HepG2 (cell line): ENCODE data around the gene CBX7. TPM values are rescaled to one million over a fixed set of nuclear protein-coding genes. Genes with fewer than 3 reads are reported as not detected.
A peak's percentile ranks its signal among the peaks of the same experiment; 100 is the strongest.

Experiments used
- ATAC-seq: fragments of 200-7000 bp; cut with Tn5 transposase; 3 replicates; pipeline ENCODE4 v1.9.1; 2020; ENCODE audit warnings: mild to moderate bottlenecking, moderate library complexity
- BruUV-seq: library from RNA; stranded (reverse); fragments of 400-500 nt; replicated peaks from 2 replicates; lab custom pipeline; 2021; lab: Mats Ljungman, UMichigan
- CTCF ChIA-PET: fragments of 300-600 bp; formaldehyde crosslinking; extraction: SDS; loops from one replicate; lab custom pipeline; 2021; ENCODE audit warnings: low total read pairs, inconsistent platforms, low intra/inter-chr PET ratio; lab: Yijun Ruan, JAX
- POLR2A ChIA-PET: fragments of 350-600 bp; sonication (Branson Sonifier 250); formaldehyde crosslinking; loops from one replicate; lab custom pipeline; 2020; ENCODE audit warnings: antibody characterized with exemption, inconsistent platforms; lab: Yijun Ruan, JAX
- DNase-seq: peaks from one replicate; pipeline ENCODE4 v3.0.0-alpha.2; 2015; ENCODE audit warnings: low spot score
- FAIRE-seq: peaks from 3 replicates; lab custom pipeline; 2011; peaks lifted over from hg19 to GRCh38; lab: Jason Lieb, UNC
- H2AFZ ChIP-seq: one replicate; pipeline ENCODE4 v1.6.1; 2011; ENCODE audit warnings: low read length, inconsistent platforms
- H3K27ac ChIP-seq: fragments of 300-600 bp; 3 replicates; pipeline ENCODE4 v1.8.0; 2011; ENCODE audit warnings: mixed run types, mild to moderate bottlenecking, mixed read lengths, low read length, inconsistent platforms; ENCODE audit not compliant: insufficient read depth; ENCODE audit errors: extremely low read length
- H3K27me3 ChIP-seq, 2 experiments: fragments of 200-600 bp in 1 of 2; 2 replicates in 1 of 2; 3 replicates in 1 of 2; pipeline versions ENCODE4 v1.6.0 to v1.8.0; 2011; ENCODE audit warnings: low read length in 2 of 2, mild to moderate bottlenecking in 2 of 2, moderate library complexity in 2 of 2, inconsistent platforms in 1 of 2; ENCODE audit not compliant: insufficient read depth in 2 of 2, control insufficient read depth in 1 of 2
- H3K36me3 ChIP-seq, 2 experiments: fragments of 200-600 bp in 1 of 2; replicated peaks in 1 of 2; 2 replicates in 1 of 2; 3 replicates in 1 of 2; pipeline versions ENCODE4 v1.5.1 to v1.8.0; 2011; ENCODE audit warnings: low read length in 2 of 2, inconsistent platforms in 1 of 2; ENCODE audit not compliant: insufficient read depth in 2 of 2, control insufficient read depth in 1 of 2
- H3K4me1 ChIP-seq: 2 replicates; pipeline ENCODE4 v1.5.1; 2012; ENCODE audit warnings: low read length, inconsistent platforms; ENCODE audit not compliant: insufficient read depth
- H3K4me2 ChIP-seq: 2 replicates; pipeline ENCODE4 v1.6.0; 2011; ENCODE audit warnings: low read depth, low read length, inconsistent platforms
- H3K4me3 ChIP-seq, 3 experiments: fragments of 200-600 bp in 1 of 3; sonication (generic), shearing (Covaris generic) in 1 of 3; replicated peaks in 1 of 3; 2 replicates each; pipeline ENCODE4 v1.5.1; 2011 to 2016; ENCODE audit warnings: low read length in 3 of 3, inconsistent platforms in 2 of 3, low read depth in 2 of 3, mild to moderate bottlenecking in 2 of 3, control low read depth in 1 of 3, mixed read lengths in 1 of 3; ENCODE audit not compliant: insufficient read depth in 1 of 3
- H3K79me2 ChIP-seq: one replicate; pipeline ENCODE4 v1.6.1; 2011; ENCODE audit warnings: low read length, inconsistent platforms; ENCODE audit not compliant: insufficient read depth
- H3K9ac ChIP-seq: 2 replicates; pipeline ENCODE4 v1.6.0; 2011; ENCODE audit warnings: mild to moderate bottlenecking, low read depth, low read length, inconsistent platforms; ENCODE audit not compliant: insufficient read depth
- H3K9me3 ChIP-seq: 2 replicates; pipeline ENCODE4 v1.5.1; 2012; ENCODE audit warnings: mild to moderate bottlenecking, low read length
- H4K20me1 ChIP-seq: 2 replicates; pipeline ENCODE4 v1.6.0; 2011; ENCODE audit warnings: inconsistent platforms, mild to moderate bottlenecking, low read length, moderate library complexity; ENCODE audit not compliant: insufficient read depth
- BORCS8-MEF2B ChIP-seq: sonication (generic); formaldehyde crosslinking; IDR thresholded peaks from 2 replicates; pipeline ENCODE4 v1.8.0; 2022; ENCODE audit warnings: mild to moderate bottlenecking, missing genetic modification reagents
- EZH2 ChIP-seq: conservative IDR thresholded peaks from 2 replicates; pipeline ENCODE4 v1.6.1; 2012; ENCODE audit warnings: mild to moderate bottlenecking, low read depth, low read length, moderate library complexity
- HNRNPLL ChIP-seq: fragments of 200-400 bp; formaldehyde crosslinking; IDR thresholded peaks from 2 replicates; pipeline ENCODE4 v1.6.1; 2017; ENCODE audit warnings: mild to moderate bottlenecking, low read depth, low read length; ENCODE audit not compliant: poor library complexity, severe bottlenecking
- MEIS2 ChIP-seq: sonication (generic); formaldehyde crosslinking; IDR thresholded peaks from 2 replicates; pipeline ENCODE4 v1.9.0; 2021; ENCODE audit warnings: mild to moderate bottlenecking, missing genetic modification reagents
- ZMYM3 ChIP-seq: sonication (generic); formaldehyde crosslinking; IDR thresholded peaks from 2 replicates; pipeline ENCODE4 v1.5.1; 2020; ENCODE audit warnings: mild to moderate bottlenecking, missing genetic modification reagents
- ZNF563 ChIP-seq: sonication (generic); formaldehyde crosslinking; IDR thresholded peaks from 2 replicates; pipeline ENCODE4 v1.8.0; 2022; ENCODE audit warnings: mild to moderate bottlenecking, moderate library complexity, missing genetic modification reagents
- ZNF564 ChIP-seq: sonication (generic); formaldehyde crosslinking; IDR thresholded peaks from 2 replicates; pipeline ENCODE4 v1.8.1; 2023; ENCODE audit warnings: mild to moderate bottlenecking, missing genetic modification reagents
- ZNF687 ChIP-seq: sonication (generic); formaldehyde crosslinking; IDR thresholded peaks from 2 replicates; pipeline ENCODE4 v1.5.1; 2020; ENCODE audit warnings: mild to moderate bottlenecking, missing genetic modification reagents, moderate library complexity
- WGBS: methylation state at CpG from one replicate; pipeline ENCODE4 v1.1.6; 2017; ENCODE audit warnings: low lambda C conversion rate; 5-methylcytosine and 5-hydroxymethylcytosine counted together
- in situ Hi-C: cut with HindIII; loops from 2 replicates; pipeline ENCODE4 v1.10.0; 2017; ENCODE audit warnings: low pct_unique_long_range_greater_than_20kb; ENCODE audit not compliant: extremely low pct_ligation_motif_present
- intact Hi-C: fragments of 100-400 bp; cut with micrococcal nuclease; formaldehyde crosslinking; loops from one replicate; pipeline ENCODE4 v1.10.0; 2022; ENCODE audit not compliant: unreplicated experiment
- polyA plus RNA-seq, 8 experiments: library from polyadenylated mRNA; depleted of rRNA in 3 of 8; stranded (reverse) in 7 of 8; unstranded in 1 of 8; fragments of >200 nt; fragmentation: Illumina TruSeq in 4 of 8; extraction: Trizol in 4 of 8; gene quantifications; 2 replicates each; pipeline versions ENCODE4 v1.2.1 to v1.2.3, GENCODE V29; 2011 to 2016; ENCODE audit warnings: low read depth in 4 of 8, missing spikeins in 1 of 8, mixed read lengths in 1 of 8; ENCODE audit not compliant: insufficient read depth in 1 of 8
- total RNA-seq, 5 experiments: library from RNA; depleted of rRNA; stranded (reverse); fragments of >200 nt; fragmentation: Illumina TruSeq; extraction: Trizol; gene quantifications; 2 replicates each; pipeline ENCODE4 v1.2.3, GENCODE V29; 2016; ENCODE audit warnings: low read depth in 1 of 5

CBX7 gene
- total and polyA plus RNA-seq, 2 of the 13 experiments (the other 11 are each of a cell fraction or from before 2014, with no cell fraction given): 0.35 to 4.9 TPM

GRCh38 chr22:39128508-39128907 is 24.0 kb downstream of the CBX7 start:
- WGBS: 53% methylated on average over 2 of the region's 6 CpGs
- TF ChIP-seq ZNF563 (no peak), ZNF564 (peak; percentile 85; the same call in 1 of the 2 replicates)
- no peaks in the 10 kb centered on the region for H3K36me3 ChIP-seq
- H4K20me1 ChIP-seq: no peaks in the 10 kb centered on the region
- DNase-seq: no peak
- intact Hi-C loops (no loop called here), in situ Hi-C loops (loop anchor here (10.0 kb wide), 1 partner anchor 254 kb away; the partner anchor contains the start of gene CBX6)
- peak overlapping the region; percentile 28; the same call in 1 of the 2 replicates for H3K4me2 ChIP-seq
- H3K9me3 ChIP-seq: no peaks in the 10 kb centered on the region
- H3K4me1 ChIP-seq: peaks cover 39% of the 10 kb centered on the region
- BruUV-seq: no TSS peak
- no peak overlapping the region for H3K4me3 ChIP-seq
- ChIA-PET POLR2A (no interaction called here), CTCF (no interaction called here)
- no peaks in the 10 kb centered on the region for H3K79me2 ChIP-seq
- no peak for FAIRE-seq
- H3K27ac ChIP-seq: no peak overlapping the region
- H2AFZ ChIP-seq: no peak overlapping the region
- no peak for ATAC-seq
- no peak overlapping the region for H3K9ac ChIP-seq
- 0 out of 5 replicates have a peak, but pooled peaks cover 1 to 2% of the 10 kb centered on the region in 2 experiments for H3K27me3 ChIP-seq

DNA sequence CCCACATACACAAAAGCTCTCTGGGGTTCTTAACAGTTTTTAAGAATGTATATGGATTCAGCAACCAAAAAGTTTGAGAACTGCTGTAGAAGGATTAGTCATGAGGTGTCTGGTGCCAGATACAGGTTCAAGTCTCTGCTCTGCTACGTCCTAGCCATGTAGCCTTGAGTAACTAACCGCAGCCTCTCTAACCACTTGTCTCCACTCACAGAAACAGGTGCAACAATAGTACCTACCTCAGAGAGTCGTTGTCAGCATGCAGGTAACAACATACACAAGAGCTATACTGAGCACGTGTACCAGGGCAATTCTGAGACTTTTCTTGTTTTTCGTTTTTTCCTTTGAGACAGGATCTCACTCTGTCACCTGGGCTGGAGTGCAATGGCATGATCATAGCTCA is 26.9 kb downstream of the CBX7 start:
- ChIA-PET CTCF (no interaction called here), POLR2A (no interaction called here)
- Histone ChIP-seq H3K79me2 (no peaks in the 10 kb centered on the region), H3K36me3 (no peaks in the 10 kb centered on the region), H2AFZ (no peak overlapping the region), H3K9me3 (no peaks in the 10 kb centered on the region), H3K27me3 (peaks cover 1 to 2% of the 10 kb centered on the region in 2 experiments; a peak in 1 of 5 replicates), H3K4me1 (peaks cover 24% of the 10 kb centered on the region), H3K9ac (no peak overlapping the region), H3K4me2 (no peak overlapping the region), H3K4me3 (no peak overlapping the region), H3K27ac (no peak overlapping the region), H4K20me1 (no peaks in the 10 kb centered on the region)
- no peak for TF ChIP-seq ZNF687 (CRISPR knock-in tag)
- no peak for TF ChIP-seq EZH2
- no peak for TF ChIP-seq HNRNPLL
- no peak for TF ChIP-seq BORCS8-MEF2B
- TF ChIP-seq MEIS2: no peak
- TF ChIP-seq ZMYM3 (CRISPR knock-in tag): no peak
- intact Hi-C loops (no loop called here), in situ Hi-C loops (loop anchor here (10.0 kb wide), 1 partner anchor 251 kb away; the partner anchor contains the start of gene CBX6)
- no TSS peak for BruUV-seq
- WGBS: 31% methylated on average over 5 of the region's 5 CpGs
- no peak for DNase-seq
- no peak for ATAC-seq
- FAIRE-seq: no peak
